GM21576 (cell line): Measurements from ENCODE around the gene CEP20.

Experiments used
- ATAC-seq: cut with Tn5 transposase; IDR thresholded peaks from one replicate; pipeline ENCODE4 v1.9.1; 2021; ENCODE audit warnings: mild to moderate bottlenecking, moderate library complexity; ENCODE audit not compliant: unreplicated experiment

CEP20 gene

DNA sequence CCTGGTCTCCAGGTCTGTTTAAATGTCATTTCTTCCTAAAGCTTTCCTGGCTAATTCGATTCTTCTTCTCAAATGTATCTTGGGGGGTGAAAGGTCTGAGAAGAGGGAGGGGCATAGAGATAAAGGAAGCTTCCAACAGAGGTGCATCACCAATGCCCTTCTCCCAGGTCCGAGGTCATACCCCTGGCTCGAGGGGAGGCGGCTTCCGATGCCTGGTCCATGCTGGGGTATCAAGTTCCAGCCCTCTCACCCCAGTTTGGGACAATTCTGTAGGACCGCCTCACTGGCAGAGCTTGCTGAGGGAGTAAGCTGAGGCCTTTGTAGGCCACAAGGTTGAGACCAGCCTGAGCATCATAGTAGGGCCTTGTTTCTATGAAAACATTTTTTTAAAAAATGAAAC lies 10.3 kb upstream of the CEP20 start:
- no peak for ATAC-seq

DNA sequence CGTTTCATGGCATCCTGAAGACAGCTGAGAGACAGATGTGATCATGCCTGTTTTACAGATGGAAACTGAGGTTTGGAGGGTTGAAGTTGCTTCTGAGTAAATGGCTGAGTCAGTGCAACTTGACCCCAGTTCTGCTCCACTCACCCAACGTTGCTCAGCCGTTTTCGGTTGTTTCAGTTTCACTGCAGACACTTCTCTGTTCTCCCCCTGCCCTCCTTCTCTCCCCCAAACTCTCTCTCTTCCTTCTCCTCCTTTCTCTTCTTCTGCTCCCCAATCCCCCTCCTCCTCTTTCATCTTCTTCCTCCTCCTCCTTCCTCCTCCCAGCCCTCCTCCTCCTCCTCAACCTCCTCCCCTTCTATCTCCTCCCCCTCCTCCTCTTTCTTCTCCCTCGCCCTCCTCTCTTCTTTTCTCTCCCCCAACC lies 9.4 kb upstream of the CEP20 start:
- ATAC-seq = no peak

DNA sequence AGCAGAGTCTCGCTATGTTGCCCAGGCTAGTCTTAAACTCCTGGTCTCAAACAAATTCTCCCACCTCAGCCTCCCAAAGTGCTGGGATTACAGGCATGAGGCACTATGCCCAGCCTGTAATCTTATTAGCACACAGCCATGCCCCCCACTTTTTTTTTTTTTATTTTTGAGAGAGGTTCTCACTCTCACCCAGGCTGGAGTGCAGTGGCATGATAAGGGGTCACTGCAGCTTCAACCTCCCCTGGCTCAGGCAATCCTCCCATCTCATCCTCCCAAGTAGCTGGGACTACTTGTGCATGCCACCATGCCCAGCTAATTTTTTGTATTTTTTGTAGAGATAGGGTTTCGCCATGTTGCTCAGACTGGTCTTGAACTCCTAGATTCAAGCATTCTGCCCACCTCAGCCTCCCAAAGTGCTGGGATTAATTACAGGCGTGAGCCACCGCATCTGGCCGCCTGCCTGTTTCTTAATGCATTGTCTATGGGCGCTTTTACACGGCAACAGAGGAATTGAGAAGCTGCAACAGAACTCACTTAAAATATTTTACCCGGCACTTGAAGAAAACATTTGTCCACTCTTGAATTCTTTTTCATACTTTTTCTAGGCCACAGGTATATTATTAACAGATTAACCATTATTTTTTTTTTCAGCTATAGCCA lies 8.8 kb upstream of the CEP20 start:
- ATAC-seq = no peak

DNA sequence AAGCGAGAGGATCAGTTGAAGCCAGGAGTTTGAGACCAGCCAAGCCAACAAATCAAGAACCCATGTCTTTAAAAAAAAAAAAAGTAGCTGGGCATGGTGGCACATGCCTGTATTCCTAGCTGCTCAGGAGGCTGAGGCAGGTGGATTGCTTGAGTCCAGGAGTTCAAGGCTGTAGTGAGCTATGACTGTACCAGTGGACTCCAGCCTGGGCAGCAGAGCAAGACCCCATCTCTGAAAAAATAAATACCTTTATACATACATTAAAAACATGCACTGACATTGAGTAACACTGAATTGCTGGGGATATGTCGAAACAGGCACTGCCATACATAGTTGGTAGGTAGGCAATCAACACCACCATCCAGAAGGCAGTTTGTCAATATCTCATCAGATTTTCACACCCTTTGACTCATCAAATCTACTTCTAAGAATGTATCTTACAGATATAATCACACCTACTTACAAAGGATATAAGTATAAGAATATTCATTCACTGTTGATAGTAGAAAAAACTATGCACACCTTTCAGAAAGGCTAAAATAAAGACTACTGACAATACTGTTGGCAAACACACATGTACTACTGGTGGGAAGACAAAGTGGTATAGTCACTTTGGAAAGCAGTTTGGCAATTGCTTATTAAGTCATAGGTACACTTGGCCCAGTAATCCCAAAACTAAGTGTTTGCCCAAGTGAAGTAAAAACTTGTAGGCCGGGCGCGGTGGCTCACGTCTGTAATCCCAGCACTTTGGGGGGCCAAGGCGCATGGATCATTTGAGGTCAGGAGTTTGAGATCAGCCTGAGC lies 6.4 kb upstream of the CEP20 start:
- no peak for ATAC-seq

DNA sequence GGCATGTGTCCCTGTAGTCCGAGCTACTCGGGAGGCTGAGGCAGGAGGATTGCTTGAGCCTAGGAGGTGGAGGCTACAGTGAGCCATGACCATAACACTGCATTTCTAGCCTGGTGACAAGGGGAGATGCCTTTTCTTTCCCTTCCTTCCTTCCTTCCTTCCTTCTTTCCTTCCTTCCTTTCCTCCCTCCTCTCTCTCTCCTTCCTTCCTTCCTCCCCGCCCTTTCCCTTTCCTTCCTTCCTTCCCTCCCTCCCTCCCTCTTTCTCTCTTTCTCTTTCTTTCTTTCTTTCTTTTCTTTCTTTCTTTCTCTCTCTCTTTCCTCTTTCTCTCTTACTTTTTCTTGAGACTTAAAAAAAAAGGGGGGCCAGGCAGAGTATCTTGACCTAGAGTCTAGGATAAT lies 3.1 kb upstream of the CEP20 start:
- ATAC-seq = no peak

DNA sequence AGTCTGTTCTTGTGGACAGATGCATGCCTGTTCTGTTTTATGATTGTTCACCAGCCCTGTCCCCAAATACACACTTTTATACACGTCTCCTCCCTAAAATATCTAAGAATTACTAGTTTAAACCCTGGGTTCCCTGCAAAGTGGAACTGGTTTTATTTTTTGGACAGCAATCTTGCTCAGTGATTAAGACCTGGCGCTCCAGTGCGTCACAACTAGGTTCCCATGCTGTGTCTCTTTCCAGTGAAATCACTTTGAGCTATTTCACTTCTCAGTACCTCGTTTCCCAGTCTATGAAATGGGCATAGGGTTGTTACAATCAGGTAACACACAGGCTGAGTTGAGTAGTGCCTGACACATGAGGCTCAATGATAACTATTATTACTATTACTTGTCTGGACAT lies 1.1 kb downstream of the CEP20 start:
- no peak for ATAC-seq

DNA sequence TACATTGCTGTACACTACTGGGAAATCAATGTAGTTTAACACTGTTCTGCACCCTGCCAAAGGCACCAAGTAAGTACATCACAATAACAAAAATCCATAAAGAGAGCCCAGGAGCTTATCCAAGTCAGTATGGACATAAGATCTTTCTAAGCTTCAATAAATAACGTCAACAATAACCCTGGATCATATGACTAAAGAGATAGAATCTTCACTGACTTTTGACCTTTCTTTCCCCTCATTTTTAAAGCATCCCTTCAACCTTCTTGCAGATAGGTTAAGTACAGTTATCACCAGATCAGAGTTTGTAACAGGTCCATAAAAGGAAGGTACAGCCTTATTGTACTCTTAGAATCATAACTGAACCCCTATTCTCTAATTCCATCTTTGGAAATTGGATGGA lies 2.3 kb downstream of the CEP20 start:
- ATAC-seq = no peak

DNA sequence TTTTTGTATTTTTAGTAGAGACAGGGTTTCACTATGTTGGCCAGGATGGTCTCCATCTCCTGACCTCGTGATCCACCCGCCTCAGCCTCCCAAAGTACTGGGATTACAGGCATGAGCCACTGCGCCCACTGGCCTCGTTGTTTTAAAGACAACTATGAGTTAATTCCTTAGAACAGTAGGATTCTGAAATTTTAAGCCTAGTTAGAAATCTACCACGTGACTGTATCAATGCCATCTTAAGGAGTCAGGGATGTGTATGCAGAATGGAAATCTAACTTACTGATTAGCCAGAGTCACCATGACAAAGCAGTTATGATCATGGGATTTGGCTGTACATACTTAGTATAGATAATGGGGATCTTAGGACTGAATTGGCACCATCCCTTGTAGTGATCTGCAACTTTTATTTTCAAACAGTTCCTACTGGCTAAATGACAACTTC lies 2.8 kb downstream of the CEP20 start:
- ATAC-seq = no peak

DNA sequence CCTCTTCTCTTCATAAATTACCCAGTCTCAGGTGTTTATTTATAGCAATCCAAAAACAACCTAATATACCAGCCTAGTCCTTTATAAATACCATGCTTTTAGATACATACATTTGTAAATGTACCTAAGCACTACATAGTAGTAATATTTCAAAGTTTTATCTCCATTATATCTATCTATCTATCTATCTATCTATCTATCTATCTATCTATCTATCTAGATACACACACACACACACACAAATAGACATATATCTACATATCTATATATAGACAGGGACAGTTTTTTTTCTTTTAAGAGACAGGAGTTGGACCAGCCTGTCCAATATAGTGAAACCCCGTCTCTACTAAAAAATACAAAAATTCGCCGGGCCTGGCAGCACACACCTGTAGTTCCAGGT lies 5.8 kb downstream of the CEP20 start:
- ATAC-seq = no peak

DNA sequence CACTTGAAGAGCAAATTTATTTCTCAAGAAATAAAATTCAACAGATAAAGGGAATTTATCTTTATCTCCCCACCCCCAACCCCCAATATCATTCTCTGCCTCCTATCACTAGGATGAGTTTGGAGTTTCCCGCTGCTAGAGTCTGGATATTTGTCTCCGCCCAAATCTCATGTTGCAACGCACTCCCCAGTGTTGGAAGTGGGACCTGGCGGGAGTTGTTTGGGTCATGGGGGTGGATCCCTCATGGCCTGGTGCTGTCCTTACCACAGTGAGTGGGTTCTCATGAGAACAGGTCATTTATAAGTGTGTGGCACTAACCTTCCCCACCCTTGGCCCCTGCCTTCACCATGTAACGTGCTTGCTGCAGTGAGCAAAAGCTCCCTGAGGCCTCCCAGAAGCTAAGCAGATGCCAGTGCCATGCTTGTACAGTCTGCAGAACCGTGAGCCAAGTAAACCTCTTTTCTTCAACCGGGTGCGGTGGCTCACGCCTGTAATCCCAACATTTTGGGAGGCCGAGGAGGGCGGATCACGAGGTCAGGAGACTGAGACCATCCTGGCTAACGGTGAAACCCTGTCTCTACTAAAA lies 6.5 kb downstream of the CEP20 start:
- ATAC-seq = no peak

DNA sequence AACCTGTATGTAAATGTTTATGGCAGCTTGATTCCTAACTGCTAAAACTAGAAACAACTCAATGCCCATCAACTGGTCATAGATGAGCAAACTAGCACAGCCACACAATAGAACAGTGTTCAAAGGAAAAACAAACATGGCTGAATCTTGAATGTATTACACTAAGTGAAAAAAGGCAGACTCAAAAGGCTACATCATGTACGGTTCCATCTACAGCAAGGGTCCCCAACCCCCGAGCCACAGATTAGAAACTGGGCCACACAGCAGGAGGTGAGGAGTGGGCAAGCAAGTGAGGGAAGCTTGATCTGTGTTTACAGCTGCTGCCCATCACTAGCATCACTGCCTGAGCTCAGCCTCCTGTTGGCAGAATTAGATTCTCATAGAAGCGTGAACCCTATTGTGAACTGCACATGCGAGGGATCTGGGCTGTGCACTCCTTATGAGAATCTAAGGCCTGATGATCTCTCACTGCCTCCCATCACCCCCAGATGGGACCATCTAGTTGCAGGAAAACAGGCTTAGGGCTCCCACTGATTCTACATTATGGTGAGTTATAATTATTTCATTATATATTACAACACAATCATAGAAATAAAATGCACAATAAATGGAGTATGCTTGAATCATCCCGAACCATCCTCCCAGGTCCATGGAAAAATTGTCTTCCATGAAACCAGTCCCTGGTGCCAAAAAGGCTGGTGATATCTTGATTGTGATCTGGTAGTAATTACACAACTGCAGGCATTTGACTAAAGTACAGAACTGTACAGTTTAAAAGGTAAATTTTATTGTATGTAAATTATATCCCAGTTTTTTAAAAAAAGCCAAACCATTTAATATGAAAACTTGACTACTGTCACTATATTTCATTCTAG lies 7.7 kb downstream of the CEP20 start:
- no peak for ATAC-seq

DNA sequence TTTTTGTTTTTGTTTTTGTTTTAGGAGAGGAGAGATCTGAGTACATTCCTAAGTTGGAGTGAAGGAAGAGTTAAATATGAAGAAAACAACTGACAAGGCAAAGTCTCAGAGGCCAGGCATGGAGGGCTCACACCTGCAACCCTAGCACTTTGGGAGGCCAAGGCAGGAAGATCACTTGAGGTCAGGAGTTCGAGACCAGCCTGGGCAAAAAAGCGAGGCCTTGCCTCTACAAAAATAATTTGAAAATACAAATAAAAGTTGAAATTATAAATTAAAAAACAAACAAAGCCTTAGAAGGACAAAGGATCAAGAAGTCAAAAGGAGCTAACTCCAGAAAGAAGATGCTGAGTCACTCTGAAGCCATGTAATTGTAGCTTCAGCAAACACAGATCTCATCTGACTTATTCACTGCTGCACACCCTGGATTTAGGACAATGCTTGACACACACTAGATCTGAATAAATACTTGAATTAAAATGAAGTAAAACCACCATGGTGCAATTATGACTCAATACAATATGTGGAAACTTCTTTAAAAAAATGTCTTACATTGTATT lies 9.1 kb downstream of the CEP20 start:
- ATAC-seq = no peak

DNA sequence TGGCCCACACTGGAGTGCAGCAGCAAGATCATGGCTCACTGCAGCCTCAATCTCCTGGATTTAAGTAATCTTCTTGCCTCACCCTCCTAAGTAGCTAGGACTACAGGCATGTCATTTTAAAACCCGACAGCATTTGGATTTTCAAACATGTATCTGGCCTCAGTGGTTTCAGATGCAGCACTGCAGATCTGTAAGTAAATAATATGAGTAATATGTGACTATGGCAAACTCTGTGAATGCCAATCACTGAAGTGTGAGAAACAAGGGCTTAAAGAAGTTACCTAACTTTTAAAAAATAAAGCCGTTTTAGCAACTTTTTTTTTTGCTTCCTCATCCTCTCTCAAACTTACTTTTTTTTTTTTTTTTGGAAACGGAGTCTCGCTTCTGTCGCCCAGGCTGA lies 11.9 kb downstream of the CEP20 start:
- no peak for ATAC-seq

DNA sequence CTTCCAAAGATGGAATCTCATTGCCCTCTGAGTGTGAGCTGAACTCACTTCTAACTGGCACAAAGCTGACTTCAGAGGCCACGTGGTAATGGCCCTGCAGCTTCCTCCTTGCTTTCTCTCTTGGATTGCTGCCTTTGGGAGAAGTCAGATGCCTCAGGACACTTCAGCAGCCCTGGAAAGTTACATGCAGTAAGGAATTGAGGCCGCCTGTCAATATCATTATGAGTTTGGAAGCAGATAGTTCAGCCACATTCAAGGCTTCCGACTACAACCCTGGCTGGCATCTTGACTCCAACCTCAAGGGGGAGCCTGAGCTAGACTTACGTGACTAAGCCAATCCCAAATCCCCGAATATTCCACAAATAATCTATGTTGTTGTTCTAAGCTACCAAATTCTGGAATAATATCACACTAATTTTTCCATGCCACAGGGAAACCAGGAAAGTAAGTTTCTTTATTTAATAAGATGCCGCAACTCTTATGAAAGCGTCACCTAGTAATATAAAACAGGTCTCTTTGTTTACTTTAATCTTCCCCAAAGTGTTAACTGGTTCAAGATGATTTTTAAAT lies 13.6 kb downstream of the CEP20 start:
- no peak for ATAC-seq

DNA sequence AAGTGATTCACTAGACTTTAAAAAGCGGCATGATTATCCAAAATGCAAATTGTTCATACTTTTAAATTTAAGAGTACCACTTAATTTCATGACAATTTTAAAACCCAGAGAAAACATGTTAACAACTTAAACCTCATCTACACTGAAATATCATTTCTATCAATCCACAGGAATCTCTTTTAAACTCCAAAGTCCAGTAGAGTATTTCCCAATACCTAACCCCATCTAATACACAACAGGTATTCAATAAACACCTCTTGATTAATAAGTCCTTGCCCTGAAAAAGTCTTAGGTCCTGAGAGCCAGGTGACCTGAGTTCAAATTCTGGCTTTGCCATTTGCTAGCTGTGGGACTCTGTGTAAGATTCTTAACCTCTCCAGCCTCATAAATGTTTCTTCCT lies 14.7 kb downstream of the CEP20 start:
- no peak for ATAC-seq

DNA sequence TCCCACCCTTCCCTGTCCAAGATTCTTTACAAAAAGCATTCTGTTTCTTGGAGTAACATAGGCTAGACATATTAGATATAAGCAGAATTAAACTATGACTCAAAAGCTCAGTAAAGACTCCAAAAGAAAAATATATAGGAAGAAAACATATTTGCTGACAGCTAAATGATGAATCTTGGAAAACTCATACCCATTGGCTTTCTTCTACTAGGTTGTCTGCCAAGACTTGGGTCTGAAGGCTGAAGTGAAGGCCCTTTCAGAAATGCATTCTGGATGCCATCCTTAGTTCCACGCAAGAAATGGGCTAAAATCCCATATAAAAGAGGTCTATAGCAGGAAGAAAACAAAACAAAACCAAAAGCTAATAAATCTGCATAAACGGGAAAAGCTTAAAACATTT lies 15.1 kb downstream of the CEP20 start:
- no peak for ATAC-seq

DNA sequence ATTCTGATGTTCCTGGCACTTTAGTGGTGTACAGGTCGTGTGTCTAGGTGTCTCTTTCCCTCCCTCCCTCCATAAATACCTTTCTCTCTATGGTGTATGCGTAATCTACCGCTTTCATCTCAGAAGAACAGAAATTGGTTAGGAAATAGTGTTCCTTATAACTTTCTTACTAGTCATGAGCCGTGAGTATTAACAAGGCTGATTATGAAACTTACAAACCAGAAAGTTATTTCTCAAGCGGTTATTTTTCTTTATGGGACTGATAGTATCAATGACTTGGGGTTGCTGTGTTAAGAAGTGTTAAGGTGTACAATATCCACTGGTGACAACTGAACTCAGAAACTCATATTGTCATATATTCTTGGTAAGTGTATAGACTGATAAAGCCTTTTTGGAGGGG lies 18.4 kb downstream of the CEP20 start:
- no peak for ATAC-seq

DNA sequence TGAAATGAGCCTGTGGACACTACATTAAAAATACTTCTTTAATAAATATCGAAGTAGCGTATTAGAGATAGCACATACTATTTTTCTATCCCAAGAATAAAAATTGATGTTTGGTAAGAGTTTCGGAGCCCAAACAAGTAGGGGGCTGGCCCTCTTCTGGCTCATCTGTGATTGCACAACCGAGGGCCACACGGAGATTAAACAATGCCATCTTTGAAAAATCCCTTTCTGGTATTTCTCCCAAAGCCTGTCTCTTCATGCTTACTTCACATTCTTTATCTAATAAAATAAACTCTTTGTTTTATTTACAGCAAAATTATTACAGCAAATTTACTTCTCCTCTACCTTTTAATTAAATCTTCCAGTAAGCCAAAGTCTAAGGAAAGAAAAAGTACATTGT lies 22.0 kb downstream of the CEP20 start:
- no peak for ATAC-seq

DNA sequence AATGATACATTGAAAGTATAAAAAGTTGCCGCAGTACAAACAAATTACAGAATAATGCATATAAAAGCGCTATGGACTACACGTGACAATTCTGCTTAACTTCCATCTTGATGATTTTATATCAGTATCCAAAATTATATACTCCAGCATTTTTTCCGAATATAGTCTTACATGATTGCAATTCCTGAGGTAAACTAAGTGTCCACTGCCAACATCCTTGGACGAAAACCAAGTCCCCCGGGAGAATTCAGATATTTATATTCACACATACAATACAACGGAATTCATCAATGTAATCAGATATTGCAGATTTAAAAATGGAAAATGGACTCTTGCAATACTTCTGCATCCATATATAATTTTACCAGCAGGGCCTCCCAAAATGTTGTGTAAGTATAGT lies 22.7 kb downstream of the CEP20 start:
- no peak for ATAC-seq

DNA sequence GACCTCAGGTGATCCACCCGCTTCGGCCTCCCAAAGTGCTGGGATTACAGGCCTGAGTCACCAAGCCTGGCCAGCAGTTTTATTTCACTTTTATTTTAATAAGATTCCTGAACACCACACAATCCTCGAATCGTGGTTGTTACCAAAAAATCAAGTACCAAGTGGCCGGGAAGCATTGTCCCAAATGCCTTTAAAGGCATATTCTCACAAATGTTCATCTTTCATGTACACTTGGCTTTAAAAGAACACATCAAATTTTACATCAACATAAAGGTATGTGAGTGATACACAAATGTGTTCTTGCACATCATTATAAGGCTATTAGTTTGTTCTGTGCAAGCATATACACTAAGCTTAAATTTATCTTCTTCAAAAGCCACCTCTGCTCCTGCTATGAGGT lies 23.5 kb downstream of the CEP20 start:
- no peak for ATAC-seq

DNA sequence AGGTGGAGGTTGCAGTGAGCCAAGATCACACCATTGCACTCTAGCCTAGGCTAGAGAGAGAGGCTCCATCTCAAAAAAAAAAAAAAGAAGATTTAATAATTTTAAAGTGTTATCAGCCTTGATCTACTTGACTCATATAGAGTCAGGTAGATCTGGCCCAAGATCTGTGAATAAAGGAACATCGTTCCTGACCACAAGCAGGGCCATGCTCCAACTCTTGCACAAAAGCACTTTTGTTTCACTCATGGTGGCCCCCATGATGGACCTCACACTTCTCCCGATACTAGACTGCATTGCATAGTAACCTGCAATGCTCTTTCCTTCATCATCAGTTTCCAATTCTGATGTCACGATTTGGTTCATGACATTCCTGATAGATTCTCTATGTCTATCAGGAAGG lies 26.4 kb downstream of the CEP20 start:
- no peak for ATAC-seq
